Effector CD8-positive, alpha-beta T cell (primary cell): ENCODE data around the gene EDEM1.
"Not testable (repeated sequence)": the region's sequence is repeated elsewhere in the genome, so short reads cannot be mapped to it uniquely, and the experiment has no call there.

Experiments used
- DNase-seq: peaks from one replicate; lab custom pipeline; 2025; lab: John Stamatoyannopoulos, UW

Gene EDEM1

DNA sequence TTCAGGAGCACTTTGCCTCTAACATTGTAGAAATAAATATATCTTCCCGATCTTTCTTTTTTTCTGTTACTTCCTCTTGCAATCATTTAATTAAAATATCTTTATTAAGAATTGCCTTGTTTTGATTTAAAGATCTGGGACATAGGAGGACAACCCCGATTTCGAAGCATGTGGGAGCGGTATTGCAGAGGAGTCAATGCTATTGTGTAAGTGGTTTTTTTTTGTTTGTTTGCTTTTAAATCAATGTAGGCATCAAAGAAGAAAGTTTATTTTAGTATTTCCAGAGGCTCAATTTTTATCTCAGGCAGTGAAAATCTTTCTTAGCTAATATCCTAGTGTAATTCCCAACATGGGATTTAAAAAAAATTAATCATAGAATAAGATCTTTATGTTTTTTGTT lies 15.5 kb upstream of the EDEM1 start:
- DNase-seq = no peak

GRCh38 chr3:5179036-5179435 lies 8.5 kb upstream of the EDEM1 start:
- not testable (repeated sequence) for DNase-seq

DNA sequence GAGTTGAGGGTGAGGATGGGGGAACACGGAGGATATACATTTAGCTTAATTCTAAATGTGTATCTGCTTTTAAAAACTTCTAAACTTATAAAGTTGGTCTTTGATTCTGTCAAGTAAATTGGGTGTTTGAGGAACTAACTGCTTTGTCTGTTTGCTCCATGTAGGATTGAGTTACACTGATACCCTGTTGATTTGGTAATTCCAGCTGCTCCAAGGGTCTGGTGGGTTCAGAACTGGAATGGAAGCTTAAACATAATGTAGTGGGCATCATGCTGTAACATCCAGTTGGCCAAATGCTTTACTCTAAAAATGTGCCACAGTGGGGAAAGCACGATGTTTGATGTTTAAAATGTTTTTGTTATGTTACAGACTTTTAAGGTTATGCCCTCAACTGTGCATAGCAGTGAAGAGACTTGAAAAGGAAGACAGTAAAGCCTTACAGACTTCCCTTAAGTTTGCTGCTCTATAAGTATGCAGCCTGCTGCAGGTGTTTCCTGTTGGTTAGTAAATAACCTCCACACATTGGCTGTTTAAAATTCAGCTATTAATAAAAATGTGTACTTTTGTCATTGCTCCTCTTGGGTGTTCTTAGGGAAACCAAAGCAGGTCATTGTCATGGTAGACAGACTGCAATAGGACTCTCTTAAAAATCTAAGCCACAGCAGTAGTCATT lies 5.9 kb upstream of the EDEM1 start:
- no peak for DNase-seq

DNA sequence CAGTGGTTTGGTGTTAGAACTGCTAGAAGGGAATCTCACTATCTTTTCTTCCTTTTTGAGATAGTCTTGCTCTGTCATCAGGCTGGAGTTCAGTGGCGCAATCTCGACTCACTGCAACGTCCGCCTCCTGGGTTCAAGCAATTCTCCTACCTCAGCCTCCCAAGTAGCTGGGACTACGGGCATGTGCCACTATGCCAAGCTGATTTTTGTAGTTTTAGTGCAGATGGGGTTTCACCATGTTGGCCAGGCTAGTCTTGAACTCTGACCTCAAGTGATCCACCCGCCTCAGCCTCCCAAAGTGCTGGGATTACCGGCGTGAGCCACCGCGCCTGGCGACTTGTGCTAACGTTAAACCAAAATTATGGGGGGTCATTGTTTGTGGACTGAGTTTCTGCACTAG lies 3.8 kb upstream of the EDEM1 start:
- DNase-seq = not testable (repeated sequence)

DNA sequence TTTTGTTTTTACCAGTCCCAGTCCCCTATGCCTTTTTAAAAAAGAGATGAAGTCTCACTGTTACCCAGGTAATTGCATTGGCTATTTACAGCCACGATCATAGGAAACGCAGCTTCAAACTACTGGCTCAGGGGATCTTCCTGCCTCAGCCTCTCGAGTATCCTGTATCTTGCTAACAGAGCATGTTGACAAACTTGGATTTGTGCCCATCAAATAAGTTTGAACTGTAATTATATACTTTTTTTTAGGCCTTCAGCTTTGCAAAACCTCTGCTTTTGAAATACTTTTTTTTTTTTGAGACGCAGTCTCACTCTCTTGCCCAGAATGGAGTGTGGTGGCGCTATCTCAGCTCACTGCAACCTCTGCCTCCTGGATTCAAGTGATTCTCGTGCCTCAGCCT lies 3.0 kb upstream of the EDEM1 start:
- DNase-seq = no peak

DNA sequence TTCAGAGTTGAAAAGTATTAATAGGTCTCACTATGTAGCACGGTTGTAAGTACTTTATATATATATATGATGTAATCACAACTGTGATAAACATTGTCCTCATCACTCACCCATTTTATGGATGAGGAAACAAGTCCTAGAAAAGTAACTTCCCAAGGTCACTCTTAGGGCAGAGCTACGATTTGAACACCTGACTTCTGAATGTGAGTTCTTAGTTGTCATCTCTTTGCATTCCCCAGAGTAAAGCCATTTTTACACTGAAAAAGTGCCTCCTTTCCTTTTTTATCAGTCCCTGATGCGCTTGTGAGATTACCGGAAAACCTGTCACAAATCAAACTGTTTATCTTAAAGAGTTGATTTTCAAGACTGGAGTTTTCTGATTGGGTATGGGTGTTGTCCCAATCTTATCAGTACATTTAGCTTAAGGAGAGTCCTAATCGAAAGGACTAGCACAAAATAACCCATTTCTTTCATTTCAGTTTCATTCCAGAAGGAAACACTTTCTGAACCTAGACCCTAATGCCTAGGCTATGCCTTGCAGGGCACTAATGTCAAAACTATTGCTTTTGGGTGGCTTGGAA lies 2.3 kb upstream of the EDEM1 start:
- no peak for DNase-seq

GRCh38 chr3:5186089-5186857 lies 1.2 kb upstream of the EDEM1 start:
- DNase-seq = no peak

- no peak for DNase-seq
Measured at GRCh38 chr3:5186858-5187155, 700 bp upstream of the EDEM1 start.

DNA sequence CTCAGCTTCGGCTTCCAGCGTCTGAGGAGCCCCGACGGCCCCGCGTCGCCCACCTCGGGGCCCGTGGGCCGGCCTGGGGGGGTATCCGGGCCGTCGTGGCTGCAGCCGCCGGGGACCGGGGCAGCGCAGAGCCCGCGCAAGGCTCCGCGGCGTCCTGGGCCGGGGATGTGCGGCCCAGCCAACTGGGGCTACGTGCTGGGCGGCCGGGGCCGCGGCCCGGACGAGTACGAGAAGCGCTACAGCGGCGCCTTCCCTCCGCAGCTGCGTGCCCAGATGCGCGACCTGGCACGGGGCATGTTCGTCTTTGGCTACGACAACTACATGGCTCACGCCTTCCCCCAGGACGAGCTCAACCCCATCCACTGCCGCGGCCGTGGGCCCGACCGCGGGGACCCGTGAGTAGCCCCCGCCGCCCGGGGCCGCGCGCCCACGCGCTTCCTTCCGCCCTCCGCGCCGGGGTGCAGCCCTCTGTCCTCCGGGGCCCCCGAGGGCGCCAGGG lies 462 bp downstream of the EDEM1 start:
- peak; percentile 10 for DNase-seq

- DNase-seq = peak; percentile 26
Measured at GRCh38 chr3:5188419-5189221, 1.1 kb downstream of the EDEM1 start.

- no peak for DNase-seq
Measured at GRCh38 chr3:5190147-5190791, 2.8 kb downstream of the EDEM1 start.

GRCh38 chr3:5191555-5192304 lies 4.2 kb downstream of the EDEM1 start:
- no peak for DNase-seq

- DNase-seq = no peak
Measured at GRCh38 chr3:5192571-5193365, 5.3 kb downstream of the EDEM1 start.

DNA sequence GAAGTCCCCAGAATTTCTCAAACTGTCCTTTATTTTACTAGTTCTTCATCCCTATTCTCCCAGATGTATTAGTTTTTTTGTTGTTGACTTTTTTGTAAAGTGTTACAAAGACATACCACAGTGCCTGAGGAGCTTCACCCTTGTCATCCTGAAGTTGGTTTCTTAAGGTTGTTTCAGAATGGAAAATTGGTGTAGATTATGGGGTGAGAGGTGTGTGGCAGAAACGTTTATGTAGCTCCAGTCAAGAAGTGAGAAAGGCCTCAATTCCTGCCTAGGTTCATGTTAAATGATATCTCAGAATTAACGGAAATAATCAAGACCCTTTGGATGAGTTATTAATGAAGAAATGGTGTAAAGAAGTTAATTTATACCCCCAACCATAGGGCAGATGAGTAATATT lies 6.8 kb downstream of the EDEM1 start:
- DNase-seq = no peak

DNA sequence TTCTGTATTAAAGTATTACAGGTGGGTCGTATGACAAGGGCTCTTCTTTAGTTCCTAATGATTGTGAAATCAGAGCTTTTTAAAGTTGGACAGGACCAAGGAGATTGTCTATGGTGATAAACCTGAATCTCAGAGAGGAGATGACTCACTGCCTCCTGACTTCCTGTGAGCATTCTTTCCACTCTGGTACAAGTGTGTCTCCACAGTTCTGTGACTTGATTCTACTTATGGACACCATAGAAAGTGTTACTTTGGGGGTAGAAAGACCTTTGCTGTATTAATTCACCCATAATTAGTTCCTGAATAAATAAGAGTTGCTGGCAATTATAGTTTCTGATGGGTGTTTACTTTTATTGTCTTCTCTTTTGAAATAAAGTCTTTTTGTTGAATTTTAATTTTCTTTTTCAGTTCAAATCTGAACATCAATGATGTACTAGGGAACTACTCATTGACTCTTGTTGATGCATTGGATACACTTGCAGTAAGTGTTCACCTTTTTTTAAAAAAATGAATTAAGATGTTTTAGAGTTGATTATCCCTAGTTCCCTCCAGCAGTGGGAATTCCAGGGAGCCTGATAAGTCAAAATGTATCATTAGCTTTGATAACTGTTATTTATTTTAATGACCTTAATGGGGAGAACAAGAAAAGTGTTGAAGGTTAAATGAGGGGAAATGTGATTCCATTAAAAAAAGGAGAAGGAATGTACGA lies 7.4 kb downstream of the EDEM1 start:
- no peak for DNase-seq

DNA sequence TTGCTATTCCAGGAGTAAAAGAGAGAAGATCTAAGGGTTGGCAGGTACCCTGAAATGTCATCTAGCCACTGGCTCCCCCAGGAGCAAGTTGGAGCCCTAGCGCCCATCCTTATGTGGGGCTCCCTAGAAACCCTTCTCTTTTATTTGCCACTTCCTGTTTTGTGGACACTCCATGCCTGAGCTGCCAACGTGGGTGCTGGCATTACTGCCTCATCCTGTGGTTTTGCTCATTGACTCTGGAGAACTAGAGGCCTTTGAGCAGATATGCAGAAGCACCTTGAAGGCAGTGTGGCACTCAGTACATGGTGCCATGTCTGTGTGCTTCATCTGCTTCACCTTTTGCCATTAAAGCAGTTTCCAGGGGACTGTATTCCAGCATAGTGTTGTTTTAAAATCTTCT lies 8.1 kb downstream of the EDEM1 start:
- no peak for DNase-seq

DNA sequence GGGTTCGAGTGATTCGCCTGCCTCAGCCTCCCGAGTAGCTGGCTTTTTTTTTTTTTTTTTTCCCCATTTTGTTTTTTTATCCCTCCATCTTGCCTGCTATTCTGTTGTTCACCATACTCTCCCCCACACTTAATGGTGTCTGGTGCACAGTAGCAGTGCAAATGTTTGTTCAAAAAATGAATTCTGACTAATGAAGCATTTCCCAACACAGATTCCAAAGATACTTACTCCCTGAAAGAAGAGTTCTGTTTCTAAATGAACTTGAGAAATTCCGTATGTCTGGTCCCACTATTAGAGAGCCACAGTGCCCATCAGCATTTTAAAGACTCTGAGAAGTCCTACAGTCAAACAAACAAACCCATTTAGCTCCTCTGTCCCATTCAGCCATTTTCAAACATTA lies 9.5 kb downstream of the EDEM1 start:
- DNase-seq = no peak

DNA sequence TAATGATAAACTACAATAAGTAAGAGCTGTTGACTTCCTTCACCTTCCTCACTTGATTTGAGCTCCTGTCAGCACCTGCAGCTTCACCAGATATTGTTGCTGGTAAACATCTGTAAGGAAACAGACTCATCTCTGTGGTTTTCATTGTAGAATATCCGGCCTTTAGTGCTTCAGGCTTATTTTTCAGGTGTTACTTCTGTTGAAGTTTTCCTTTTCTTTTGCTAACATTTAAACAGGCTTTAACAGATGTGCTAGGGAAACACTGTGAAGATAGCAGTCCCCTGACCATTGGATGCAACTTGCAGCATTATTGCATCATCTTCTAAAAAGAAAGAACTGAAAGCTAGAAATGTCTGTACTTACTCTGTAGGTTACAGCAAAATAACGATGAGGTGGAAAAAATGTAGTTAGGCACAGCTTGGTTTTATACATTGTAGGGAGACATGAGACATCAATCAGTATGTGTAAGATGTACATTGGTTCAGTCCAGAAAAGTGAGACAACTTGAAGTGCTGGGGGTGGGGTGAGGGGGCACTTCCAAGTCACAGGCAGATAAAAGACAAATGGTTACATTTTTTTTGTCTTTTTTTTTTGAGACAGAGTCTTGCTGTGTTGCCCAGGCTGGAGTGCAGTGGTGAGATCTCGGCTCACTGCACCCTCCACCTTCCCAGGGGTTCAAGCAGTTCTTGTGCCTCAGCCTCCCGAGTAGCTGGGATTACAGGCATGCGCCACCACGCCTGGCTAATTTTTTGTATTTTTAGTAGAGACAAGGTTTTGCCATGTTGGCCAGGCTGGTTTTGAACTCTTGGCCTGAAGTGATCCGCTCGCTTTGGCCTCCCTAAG lies 10.2 kb downstream of the EDEM1 start:
- DNase-seq = no peak

GRCh38 chr3:5198313-5198677 lies 10.8 kb downstream of the EDEM1 start:
- no peak for DNase-seq
